Measurements from ENCODE around the gene KRT40.

Gene KRT40

DNA sequence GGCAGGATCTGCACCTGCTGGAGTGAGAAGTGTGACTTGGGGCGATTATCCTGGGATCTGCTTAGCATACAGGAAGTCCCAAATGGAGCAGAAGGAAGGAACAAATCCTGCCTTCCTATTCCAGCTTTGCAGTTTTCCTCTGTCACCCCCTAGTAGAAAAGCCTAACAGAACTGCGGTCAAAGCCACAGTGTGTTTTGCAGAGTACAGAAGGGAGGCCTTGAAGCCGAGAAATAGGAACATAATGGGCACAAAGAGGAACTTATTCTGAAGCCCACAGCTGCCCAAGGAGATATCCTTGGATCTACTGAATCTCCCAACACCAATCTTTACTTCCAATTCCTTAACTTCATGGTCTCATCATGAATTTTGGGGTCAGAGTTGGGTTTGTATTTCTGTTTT lies 34.4 kb upstream of the KRT40 start:
- H3K4me3 ChIP-seq (ENCODE audit: low read depth, low read length): no peak overlapping the region
- TF ChIP-seq, protein P1, sequence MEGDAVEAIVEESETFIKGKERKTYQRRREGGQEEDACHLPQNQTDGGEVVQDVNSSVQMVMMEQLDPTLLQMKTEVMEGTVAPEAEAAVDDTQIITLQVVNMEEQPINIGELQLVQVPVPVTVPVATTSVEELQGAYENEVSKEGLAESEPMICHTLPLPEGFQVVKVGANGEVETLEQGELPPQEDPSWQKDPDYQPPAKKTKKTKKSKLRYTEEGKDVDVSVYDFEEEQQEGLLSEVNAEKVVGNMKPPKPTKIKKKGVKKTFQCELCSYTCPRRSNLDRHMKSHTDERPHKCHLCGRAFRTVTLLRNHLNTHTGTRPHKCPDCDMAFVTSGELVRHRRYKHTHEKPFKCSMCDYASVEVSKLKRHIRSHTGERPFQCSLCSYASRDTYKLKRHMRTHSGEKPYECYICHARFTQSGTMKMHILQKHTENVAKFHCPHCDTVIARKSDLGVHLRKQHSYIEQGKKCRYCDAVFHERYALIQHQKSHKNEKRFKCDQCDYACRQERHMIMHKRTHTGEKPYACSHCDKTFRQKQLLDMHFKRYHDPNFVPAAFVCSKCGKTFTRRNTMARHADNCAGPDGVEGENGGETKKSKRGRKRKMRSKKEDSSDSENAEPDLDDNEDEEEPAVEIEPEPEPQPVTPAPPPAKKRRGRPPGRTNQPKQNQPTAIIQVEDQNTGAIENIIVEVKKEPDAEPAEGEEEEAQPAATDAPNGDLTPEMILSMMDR (IDR thresholded peaks at IDR 0.05; ENCODE audit: borderline replicate concordance, insufficient read depth, low read depth, low read length): no peak

- H3K4me3 ChIP-seq (ENCODE audit: low read depth, low read length): no peak overlapping the region
- TF ChIP-seq, protein P1 (IDR thresholded peaks at IDR 0.05; ENCODE audit: borderline replicate concordance, insufficient read depth, low read depth, low read length): no peak
These were observed 32.6 kb upstream of the KRT40 start for GRCh38 chr17:41016578-41017215.

GRCh38 chr17:41015454-41015853 lies 31.3 kb upstream of the KRT40 start:
- TF ChIP-seq, protein P1 (IDR thresholded peaks at IDR 0.05; ENCODE audit: borderline replicate concordance, insufficient read depth, low read depth, low read length): no peak
- H3K4me3 ChIP-seq (ENCODE audit: low read depth, low read length): no peak overlapping the region

GRCh38 chr17:41013606-41014005 lies 29.5 kb upstream of the KRT40 start:
- TF ChIP-seq, protein P1 (IDR thresholded peaks at IDR 0.05; ENCODE audit: borderline replicate concordance, insufficient read depth, low read depth, low read length): no peak
- H3K4me3 ChIP-seq (ENCODE audit: low read depth, low read length): no peak overlapping the region

DNA sequence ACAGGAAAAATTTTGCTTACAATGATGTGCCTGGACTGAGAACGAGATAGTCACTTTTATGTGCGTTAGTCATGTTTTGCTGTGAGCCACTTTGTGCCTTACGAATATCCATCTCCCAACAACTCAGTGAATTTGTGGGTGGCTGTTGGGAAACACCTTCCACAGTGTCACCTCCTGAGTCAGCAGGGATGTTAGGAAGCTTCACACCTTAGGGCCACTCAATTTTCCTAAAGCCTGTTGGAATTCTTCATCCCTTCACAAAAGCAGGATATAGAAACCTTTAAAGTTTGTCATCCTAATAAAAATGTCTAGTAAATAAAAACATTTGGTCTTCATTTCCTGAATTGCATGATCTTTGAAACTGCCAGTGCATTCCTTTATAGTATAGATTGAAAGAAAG lies 29.1 kb upstream of the KRT40 start:
- H3K4me3 ChIP-seq (ENCODE audit: low read depth, low read length): no peak overlapping the region

GRCh38 chr17:41012326-41013120 lies 28.4 kb upstream of the KRT40 start:
- no peak overlapping the region for H3K4me3 ChIP-seq (ENCODE audit: low read depth, low read length)
- TF ChIP-seq, protein P1 (IDR thresholded peaks at IDR 0.05; ENCODE audit: borderline replicate concordance, insufficient read depth, low read depth, low read length): no peak

More for the DNA sequence above, 29.1 kb upstream of the KRT40 start:
- TF ChIP-seq, protein P1 (IDR thresholded peaks at IDR 0.05; ENCODE audit: borderline replicate concordance, insufficient read depth, low read depth, low read length): no peak

DNA sequence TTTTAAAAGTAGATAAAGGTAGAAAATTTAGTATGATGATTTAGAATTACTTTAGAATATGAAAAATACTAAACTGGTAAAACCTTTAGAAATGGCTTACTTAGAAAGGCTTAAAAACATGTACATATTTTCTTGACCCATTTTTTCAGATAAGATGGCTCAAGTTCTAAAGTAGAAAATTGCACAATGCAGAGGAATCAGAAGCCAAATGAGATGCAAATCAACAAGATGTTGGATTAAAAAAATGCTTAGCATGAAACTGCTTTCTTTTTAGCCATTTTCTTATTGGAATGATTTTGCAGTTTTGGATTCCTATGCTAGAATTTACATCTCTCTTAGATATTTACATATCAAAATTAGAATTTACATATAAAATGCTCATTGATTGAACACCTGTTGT lies 26.3 kb upstream of the KRT40 start:
- no peak overlapping the region for H3K4me3 ChIP-seq (ENCODE audit: low read depth, low read length)
- TF ChIP-seq, protein P1 (IDR thresholded peaks at IDR 0.05; ENCODE audit: borderline replicate concordance, insufficient read depth, low read depth, low read length): no peak

All from GM12875 (cell line).